Renal pelvis (tissue), 4 donors: ENCODE data around the gene SMOC1. TPM values are rescaled to one million over a fixed set of nuclear protein-coding genes. Genes with fewer than 3 reads are reported as not detected.

Experiments used
- DNase-seq: peaks from one replicate; pipeline ENCODE4 v3.0.0-alpha.2; 2013
- polyA plus RNA-seq, 3 donors: library from polyadenylated mRNA; unstranded; fragments of 120-200 nt; gene quantifications; one replicate each; pipeline ENCODE4 v1.2.1, GENCODE V29; 2013; ENCODE audit not compliant: insufficient read length in 3 of 3

SMOC1 gene
- polyA plus RNA-seq, 3 donors = 1.2 to 2.5 (median 2.2) TPM

DNA sequence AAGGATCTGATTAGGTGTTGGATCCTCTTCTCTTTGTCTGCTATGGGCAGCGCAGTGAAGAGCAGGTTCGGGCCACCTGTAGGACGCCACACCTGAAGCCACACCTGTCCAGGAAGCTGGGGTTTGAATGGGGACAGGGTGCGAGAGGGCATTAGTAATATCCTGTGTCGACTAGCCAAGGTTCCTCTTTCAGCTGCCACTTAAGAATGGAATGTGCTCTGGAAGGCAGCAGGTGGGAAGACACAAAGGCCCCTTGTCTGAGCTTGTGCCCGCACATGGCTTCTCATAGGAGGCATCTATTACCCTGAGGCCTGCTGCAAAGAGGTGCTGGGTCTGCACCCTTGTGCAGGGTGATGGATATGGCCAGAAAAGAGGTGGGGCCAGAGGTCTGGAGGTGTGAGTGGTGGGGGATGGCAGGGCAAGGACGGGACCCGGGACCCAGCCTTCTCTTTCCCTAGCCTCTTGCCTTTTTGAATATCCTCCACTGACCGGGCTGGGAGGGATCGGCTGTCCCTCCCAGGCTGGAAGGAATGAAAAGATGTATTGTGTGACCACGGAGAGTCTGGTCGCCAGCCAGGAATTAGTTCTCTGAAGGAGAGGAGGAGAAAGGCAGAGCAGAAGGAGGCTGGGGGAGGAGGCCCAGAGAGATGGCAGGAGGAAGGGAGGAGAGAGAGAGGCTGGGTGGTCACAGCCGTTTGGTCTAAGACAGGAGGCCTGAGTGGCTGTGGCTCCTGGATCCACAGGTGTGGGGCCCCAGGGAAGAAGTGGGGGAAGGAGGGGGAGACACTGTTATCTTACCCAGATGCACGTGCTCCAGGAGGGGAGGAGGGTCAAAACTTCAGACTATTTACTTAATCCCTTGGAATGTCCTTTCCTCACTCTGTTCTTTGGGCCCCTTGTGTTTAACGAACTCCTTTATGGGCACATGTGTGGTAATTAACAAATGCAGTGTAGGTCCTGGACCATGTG lies 101.5 kb downstream of the SMOC1 start:
- DNase-seq = no peak

DNA sequence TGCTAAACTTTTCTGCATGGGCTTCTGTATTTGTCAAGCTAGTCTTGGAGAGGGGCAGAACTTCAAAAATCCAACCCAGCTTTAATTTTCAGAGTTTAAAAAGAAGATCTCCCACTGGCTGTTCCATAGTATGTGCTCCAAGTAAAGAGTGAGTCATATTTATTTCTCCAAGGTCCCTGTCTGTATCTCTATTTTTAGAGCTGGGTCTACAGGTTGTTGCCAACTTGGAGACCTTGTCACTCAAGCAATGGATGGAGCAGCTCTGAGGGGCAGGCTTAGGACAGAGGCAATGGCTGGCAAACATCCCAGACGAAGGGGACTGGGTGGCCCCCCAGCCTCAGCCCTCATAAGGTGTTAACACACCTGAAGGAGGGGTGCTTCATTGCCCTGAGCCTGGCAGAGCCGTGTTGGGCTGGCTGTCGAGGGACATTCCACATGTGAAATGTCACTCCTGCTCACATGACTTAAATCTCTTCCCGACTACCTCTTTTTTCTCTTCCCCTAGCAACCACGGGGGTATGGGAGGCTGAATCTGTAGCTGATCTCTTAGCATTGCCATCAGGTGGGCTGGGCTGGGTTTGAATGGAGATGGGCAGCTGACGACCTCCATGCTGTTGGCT lies 103.1 kb downstream of the SMOC1 start:
- no peak for DNase-seq

DNA sequence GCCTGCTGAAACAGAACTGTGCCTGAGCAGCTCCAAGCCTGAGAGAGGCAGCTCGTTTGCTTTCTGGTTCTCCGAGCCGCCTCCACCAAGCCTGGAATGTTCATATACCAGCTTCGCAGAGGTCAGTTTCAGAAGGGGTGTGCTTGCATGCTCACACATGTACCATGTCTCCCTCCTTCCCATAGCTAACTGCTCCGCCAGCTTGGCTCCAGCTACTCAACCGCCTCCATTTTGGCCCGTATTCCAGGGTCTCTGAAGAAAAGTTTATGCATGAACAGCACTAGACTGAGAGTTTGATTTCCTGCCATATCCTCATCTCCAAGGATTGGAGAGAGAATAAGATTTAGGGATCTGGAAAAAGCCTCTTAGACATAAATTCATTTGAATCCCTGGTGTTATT lies 103.7 kb downstream of the SMOC1 start:
- no peak for DNase-seq

DNA sequence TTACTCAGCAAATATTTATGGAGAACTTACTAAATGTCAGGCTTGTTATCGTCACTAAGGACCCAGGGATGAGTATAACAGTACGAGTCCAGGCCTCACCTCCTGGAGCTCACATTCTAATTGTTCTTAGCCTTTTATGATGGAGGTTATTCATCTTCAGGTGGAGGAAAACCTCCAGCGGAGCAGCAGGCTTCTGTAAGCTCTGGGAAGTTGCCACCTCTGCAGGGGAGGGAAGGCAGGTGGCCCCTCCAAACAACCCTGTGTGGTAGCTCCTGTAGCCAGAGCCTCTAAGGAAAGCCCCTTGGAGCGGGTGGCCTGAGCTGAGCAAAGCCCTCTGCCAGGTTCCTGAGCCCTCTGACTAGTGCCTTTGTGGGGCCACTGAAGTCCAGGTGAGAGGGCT lies 104.1 kb downstream of the SMOC1 start:
- DNase-seq = no peak

DNA sequence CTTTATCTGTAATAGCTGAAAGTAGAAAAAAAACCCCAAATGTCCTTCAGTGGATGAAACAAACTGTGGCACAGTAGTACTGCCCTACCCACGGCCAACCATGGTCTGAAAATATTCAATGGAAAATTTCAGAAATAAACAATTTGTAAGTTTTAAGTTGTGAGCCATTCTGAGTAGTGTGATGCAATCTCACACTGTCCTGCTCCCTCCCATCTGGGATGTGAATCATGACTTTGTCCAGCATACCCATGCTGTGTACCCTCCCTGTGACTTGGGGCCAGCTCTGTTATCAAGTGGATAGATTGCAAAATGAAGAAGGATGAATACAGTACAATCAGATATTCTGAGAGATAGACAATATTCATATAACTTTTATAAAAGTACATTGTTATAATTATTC lies 106.2 kb downstream of the SMOC1 start:
- DNase-seq = no peak

DNA sequence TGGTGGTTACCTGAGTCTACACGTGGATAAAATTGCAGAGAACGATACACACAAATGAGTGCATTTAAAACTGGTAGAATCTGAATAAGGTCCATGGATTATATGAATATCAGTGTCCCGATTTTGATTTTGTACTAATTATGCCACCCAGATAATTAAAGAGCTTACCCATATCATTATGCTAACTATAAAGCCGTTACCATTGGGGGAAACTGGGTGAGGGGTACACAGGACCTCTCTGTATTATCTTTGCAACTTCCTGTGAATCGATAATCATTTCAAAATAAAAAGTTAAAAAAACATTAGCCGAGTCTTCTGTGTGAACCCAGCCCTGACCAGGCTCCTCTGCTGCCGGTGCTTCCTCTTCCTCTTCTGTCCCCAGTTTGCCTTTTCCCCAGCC lies 107.1 kb downstream of the SMOC1 start:
- no peak for DNase-seq

DNA sequence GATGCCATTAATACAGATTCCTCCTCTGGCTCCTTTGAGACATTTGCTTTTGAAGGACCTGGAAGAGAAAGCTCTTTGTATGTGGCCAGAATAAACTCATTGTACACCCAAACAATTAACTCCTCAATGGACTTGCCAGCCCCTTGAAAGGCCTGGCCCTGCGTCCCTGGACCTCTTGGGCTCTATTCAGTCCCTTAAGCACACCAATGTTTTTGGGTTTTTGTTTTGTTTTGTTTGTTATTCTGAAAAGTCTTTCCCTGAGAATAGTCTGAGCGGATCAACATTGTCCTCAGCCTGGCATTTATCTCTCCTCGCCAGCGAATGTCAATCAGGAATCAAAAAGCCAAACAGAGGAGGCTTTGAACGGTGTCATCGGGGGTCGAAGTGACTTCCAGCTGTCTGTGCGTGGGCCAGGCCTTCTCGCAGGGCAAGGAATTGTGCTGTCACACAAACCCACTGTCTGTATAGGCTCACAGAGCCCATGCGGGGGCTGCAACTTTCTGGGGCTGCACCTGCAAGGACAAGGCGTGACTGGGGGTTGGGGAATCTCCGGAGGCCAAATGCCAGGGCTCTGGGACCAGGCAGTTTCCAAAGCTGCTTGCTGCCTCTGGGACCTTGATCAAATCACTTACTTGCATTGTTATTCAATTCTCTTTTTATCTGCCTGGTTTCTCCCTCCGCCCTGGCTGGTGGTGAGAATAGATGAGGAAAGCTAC lies 108.3 kb downstream of the SMOC1 start:
- DNase-seq = no peak

DNA sequence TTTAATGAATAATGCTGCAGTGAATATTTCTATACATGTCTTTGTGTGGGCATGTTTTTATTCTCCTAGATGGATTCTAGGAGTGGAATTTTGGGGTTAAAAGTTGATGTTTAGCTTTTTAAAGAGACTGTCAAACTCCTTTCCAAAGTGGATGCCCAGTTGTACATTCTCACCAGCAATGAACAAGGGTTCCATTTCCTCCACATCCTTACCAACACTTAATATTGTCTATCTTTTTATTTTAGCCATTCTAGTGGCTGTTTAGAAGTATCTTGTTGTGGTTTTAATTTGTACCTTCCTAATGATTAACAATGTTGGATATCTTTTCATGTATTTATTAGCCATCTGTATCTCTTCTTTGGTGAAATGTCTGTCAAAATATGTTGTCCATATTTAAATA lies 109.8 kb downstream of the SMOC1 start:
- no peak for DNase-seq

DNA sequence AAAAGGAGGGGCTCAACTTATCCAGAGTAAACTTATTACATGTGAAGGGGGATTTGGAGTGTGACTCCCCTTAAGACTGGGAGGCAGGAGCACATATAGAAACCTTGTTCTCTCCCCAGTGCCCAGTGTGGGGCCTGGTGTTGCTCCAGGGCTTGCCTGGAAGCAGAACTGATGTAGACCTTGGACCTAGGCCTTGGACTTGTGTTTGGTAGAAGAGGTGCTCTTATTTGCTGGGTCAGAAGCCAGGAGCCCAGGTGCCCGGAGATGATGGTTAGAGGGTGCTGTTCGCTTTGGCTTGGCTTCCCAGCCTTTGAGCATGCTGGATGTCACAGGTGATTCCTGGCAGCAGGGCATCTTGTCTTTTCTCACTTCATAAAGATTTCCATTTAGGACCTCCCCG lies 110.4 kb downstream of the SMOC1 start:
- DNase-seq = no peak

DNA sequence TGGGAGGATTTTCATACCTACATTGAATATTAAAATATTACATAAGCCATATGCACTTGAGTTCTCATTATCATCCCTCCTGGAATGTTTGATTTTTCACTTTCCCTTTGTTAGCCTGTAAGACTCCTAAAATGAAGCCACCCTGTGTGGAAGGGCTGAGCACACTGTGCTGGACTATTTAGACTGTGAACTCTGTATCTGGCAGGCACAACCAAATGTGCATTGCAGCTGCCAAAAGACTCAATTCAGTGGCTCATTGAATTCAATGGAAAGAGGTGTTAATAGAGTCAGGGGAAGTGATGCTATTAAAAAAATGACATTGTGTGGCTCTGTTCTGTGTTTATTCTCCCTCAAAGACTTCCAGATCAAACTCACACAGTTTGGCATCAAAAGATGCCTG lies 111.1 kb downstream of the SMOC1 start:
- DNase-seq = no peak

DNA sequence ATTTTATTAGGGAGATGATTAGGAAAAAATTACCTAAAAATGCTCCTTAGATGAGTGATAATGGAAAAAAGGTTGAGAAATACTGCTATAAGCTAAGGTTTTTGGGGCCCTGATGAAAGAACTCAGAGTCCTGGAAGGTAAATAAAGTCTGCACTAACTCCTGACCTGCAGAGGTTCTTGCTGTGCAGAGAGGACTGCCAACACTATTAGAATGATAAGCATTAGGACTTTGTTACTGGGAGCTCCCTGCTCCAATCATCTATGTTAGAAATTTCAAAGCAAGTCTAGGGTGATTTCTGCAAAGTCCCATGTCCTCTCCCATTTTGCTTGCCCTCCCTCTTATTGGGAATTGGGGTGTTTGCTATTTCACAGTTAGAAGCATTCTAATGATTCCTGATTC lies 112.2 kb downstream of the SMOC1 start:
- DNase-seq = no peak

DNA sequence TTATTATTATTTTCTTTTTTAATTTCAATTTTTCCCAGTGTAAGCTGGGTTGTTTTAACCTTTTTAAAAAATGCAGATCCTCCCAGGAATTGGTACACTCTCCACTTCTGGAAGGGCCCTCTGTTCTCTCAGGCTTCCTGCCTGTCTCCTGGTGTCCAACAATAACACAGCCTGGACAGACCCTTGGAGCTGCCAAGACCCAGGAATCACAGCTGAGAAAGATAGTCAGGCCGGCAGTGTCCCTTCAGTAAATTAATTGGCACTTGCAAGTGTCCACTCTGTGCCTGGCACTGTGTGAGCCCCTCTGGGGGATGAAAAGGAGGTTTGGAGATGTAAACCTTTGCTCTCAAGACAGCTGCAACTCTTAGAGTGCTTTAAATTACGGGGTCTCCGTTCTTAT lies 113.3 kb downstream of the SMOC1 start:
- no peak for DNase-seq

DNA sequence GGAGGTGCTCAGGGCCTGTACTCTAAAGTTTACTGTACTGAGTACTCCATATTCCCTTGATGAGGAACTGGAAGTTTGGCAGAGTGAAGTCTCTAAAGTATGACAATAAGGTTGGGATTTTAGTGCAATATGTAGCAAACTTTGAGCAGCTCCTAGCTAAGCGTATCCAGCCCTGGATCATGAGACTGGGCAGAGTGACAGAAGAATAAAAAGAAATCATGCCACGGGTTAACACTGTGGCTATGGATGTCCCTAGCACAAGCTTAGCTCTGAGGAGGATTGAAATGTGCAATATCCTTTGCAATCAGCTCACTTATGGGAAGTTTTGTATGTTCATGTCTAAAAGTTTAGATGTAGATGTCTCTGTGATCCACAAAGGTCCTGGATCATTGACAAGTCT lies 114.1 kb downstream of the SMOC1 start:
- DNase-seq = no peak

DNA sequence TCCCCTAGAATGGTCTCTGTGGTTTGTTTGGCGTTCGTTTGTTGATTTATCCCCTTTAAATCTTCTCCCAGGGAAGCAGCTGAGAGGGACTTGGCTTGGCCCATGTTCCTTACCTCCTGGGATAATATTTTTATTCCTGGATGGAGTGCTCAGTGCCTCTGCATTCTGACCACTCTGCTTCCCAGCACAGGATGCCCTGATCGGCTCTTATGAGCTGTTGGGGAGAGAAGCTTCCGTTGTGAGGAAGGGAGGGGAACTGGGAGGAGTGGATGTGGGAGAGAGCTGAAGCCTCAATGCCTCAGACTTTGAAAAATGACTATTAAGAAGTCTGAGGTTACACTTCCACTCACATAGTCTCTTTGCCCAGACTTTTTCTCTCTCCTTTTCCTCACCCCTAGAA lies 114.8 kb downstream of the SMOC1 start:
- no peak for DNase-seq

DNA sequence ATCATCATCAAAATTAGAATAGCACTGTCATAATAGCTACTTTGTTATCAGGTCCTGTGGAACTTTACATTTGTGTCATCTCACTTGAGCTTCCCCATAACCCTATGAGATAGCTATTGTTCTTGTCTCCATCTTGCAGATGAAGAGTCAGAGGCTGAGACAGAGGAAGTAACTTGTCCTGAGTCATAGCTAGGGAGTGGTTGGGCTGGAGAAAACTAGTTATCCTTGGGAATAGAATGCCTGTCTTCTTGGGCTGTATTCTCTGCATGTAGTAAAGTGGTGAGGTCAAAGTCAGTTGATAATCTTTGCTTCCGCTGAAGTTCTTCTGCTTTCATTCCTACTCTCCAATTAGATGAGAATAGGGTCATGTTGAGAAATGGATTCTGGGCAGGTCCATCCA lies 117.0 kb downstream of the SMOC1 start:
- no peak for DNase-seq

DNA sequence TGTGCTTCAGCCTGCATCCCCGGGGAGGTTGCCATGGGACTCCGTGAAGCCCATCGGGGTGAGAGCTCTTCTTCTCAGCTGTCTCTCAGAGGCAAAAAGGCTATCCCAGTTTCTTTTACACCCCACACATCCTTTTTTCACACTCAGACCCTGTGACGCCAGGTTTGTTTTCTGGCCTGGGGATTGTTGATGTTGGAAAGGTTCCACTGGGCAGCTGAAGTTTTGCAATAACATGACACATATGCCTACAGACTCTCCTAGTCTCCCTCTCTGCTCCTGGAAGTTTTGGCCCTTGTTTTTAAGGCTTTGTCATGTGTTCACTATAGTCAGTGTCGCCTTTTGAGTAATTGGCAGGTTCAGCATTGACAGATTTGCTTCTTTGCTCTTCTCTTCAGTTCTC lies 118.6 kb downstream of the SMOC1 start:
- no peak for DNase-seq

DNA sequence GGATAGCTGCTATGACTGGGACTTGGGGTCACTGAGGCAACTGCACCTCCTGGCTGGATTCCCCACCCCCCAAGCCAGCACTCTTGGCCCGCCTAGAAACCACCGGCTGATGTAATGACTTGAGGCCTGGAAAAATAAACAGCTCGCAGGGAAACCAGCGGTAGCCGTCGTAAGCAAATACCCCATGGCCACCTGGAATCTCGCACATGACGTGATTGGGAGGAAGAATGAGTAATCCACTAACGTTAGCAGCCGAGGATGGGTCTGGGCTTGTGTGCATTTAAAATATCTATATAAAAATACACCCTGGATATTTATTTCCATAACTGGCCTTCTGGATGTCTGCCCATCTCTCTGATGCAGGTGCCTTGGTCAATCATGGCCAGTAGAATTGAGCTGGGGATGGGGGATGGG lies 120.1 kb downstream of the SMOC1 start:
- DNase-seq = no peak

DNA sequence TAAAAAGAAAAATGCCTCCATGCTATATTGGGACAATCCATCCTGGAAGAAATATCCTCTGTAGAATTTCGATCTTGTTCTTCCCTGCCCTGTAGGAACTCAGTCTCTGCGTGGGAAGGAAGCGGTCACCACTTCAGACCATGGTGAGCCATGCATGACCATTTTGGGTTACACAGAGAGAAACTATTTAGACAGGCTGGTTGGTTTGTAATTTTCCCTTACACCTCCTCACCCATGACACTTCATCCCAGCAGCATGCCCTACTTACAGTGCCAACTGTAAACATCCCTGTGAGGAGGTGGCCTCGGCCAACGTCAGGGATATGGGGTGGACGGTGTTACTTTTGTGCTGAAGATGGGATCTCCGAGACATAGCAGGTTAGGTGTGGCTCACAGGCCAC lies 121.4 kb downstream of the SMOC1 start:
- DNase-seq = no peak

DNA sequence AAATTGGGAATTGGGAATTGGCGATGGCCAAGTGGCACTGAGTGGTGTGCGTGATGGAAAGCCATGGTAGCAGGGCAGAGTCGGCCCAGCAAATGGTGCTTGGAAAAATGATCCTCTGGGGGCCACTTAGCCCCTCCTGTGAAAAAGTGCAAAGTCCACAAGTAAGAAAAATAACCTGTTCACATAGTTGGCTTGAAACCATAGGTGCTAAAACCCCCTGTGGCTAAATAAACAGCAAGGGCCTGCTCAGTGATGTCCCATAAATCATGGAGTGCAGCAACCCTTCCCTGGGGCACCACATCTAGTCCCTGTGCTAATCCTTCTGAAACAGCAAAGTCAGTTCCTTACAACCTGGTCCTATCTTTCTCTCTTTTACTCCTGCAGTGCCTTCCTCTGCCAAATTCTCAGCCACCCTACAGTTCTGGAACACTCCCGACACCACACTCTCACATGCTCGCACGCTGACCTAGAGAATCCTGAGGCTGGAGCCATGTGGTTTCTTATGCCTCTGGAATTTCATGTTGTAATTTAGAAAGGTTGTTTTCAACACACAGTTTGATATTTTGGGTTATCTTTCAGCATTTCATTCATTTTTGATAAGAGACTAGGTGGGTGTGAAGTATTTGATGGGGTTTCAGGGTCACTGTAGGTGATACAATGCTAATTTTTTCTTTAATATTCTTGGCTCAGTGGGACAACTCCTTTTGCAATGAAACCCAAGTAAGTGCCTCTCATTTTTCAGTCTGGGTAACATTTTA lies 123.6 kb downstream of the SMOC1 start:
- DNase-seq = no peak

DNA sequence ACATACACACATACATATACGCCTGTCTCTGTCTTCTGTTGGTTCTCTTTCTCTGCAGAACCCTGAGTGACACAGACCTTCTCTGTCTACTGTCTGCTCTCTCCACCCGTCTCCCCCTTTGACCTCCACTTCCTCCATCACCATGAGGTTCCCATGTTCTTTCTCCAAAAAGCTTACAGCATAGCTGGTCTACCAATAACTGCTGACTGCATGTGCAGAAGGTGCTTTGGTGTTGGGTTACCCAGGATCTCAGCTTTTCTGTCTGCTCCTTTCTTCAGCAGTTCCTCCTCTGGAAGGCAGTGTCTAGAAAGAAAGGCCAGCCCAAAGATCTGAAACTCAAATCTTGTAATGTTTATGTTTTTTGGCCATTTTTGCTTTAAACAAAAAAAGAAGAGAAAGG lies 125.6 kb downstream of the SMOC1 start:
- no peak for DNase-seq

DNA sequence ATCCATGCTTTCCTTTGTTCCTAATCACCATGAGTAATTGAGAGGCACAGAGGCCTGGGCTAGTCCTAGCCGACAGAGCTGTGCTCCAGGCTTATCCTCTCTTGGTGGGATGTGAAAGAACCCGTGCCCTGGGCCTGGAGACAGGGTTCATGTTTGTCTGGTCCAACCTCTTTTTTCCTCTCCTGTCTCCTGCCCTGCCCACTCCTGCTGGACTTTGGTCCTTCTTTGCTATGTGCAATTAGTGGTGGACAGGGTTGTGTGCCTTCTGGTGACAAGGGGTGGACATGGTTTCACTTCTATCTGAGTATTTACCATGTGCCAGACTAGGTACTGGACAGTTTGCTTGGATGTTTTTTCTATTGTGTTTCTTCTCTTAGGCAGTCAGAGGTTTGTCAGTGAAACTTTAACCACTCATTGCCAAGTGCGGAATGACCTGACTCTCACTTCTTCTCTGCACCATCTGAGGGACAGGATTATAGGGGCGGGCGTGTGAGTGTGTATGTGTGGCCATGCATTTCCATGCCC lies 126.1 kb downstream of the SMOC1 start:
- no peak for DNase-seq

DNA sequence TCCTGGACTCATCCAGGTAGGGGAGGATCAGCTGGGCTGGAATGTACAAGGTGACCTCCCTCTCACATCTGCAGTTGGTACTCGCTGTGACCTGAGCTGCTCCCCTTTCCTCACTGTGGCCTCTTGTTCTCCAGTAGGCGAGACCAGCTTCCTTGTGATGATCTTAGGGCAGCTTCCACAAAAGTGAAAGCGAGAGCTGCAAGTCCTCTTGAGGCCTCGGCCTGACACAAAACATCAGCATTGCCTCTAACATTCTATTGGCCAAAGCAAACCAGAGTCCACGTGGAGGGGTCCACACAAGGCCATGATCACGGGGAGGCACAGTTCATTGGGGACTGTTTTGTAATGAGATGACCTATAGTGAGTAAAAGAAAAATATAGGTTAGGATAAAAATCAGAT lies 127.5 kb downstream of the SMOC1 start:
- no peak for DNase-seq
